Measurements from ENCODE around the gene CALCR.
"Not testable (repeated sequence)": the region's sequence is repeated elsewhere in the genome, so short reads cannot be mapped to it uniquely, and the experiment has no call there.

The CALCR gene

GRCh38 chr7:93574646-93575554 is at the start of gene CALCR:
CALCR (minus strand) TSS chr7:93574724; CDS start chr7:93486981, 87,743 bp downstream.
- peak; percentile 26 for DNase-seq

GRCh38 chr7:93623816-93624215 is 49.3 kb upstream of the CALCR start:
- DNase-seq = no peak

GRCh38 chr7:93622036-93623033 is 47.8 kb upstream of the CALCR start:
- DNase-seq = peak; percentile 44

DNA sequence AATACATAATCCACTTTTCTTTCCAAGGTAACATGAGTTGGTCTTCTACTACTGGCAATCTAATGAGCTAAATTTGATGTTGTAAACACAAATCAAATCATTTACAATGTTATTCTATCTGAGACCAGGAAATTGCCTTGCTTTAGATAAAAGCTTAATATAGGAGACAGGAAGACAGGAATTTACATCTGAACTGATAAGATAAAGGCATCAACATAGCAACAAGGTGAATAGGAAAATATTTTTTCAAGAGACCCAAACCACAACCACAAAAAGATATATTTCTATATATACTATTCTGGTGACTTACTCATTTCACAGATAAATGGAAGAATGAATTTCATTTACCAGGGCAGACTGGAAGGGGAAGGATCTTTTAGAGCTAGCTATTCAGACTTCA is 46.3 kb upstream of the CALCR start:
- DNase-seq = no peak

GRCh38 chr7:93620057-93620456 is 45.5 kb upstream of the CALCR start:
- DNase-seq = no peak

- no peak for DNase-seq
Observed at GRCh38 chr7:93601363-93601762, 26.8 kb upstream of the CALCR start.

DNA sequence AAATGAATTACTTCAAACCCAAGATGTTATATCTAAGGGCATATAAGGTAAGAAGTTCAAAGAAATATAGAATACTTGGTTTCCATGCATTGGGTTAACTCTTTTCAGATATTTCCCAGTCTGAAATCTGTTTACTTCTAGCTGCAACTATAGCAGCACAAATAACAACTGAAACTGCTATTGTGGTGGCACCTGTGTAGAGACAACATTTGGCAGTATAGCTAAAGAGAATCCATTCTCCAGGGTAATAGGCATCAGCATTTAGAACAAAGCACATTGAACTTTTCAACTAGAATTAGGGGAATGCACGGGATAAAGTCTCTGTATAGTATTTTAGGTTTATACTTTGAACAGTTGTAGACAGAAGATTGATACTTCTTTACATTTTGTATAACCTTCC is 19.7 kb upstream of the CALCR start:
- DNase-seq = no peak

DNA sequence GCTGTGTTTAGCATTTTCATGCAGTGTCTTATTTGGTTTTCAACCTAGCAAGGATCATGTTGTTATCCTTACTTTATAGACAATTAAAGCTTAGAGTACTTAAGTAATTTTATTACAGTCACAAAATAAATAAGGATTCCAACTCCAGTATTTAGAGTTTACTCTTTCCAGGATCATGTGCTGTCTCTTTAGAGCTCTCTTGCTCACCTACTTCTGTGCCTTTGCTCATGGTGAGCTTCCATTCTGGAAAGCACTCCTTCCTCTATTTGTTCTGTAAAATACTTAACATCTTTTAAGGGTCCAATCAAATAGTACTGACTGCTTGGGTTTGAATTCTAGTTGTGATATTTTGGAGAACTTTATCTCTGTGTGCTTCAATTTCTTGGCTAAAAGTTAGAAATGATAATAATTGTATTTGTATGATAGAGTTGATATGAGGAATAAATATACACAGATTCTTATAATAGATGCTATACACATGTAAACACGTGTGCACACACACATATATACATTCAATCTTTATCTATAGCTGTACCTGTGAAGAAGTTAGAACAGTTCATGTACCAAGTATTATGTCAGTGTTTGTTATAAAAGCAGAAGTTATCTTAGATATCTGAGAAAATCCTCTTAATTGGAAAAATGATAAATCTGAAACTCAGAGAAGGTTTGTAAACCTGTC is 18.2 kb upstream of the CALCR start:
- no peak for DNase-seq

DNA sequence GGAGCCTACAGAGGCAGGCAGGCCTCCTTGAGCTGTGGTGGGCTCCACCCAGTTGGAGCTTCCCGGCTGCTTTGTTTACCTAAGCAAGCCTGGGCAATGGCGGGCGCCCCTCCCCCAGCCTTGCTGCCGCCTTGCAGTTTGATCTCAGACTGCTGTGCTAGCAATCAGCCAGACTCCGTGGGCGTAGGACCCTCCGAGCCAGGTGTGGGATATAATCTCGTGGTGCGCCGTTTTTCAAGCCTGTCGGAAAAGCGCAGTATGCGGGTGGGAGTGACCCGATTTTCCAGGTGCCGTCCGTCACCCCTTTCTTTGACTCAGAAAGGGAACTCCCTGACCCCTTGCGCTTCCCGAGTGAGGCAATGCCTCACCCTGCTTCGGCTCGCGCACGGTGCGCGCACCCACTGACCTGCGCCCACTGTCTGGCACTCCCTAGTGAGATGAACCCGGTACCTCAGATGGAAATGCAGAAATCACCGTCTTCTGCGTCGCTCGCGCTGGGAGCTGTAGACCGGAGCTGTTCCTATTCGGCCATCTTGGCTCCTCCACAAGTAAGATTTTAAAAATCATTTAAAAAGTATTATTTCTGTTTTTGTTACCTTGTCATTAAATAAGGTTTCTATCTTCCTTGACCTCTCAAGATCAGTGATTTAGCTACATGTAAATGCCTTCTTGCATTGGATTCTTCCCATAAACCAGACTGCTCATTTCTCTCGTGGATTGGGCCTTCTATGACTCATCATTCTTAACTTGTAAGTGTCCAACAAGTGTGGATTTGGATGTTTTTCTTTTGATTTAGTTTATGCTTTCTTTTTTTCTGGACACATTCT is 16.9 kb upstream of the CALCR start:
- not testable (repeated sequence) for DNase-seq

- not testable (repeated sequence) for DNase-seq
Observed at GRCh38 chr7:93586479-93586865, 11.9 kb upstream of the CALCR start.

DNA sequence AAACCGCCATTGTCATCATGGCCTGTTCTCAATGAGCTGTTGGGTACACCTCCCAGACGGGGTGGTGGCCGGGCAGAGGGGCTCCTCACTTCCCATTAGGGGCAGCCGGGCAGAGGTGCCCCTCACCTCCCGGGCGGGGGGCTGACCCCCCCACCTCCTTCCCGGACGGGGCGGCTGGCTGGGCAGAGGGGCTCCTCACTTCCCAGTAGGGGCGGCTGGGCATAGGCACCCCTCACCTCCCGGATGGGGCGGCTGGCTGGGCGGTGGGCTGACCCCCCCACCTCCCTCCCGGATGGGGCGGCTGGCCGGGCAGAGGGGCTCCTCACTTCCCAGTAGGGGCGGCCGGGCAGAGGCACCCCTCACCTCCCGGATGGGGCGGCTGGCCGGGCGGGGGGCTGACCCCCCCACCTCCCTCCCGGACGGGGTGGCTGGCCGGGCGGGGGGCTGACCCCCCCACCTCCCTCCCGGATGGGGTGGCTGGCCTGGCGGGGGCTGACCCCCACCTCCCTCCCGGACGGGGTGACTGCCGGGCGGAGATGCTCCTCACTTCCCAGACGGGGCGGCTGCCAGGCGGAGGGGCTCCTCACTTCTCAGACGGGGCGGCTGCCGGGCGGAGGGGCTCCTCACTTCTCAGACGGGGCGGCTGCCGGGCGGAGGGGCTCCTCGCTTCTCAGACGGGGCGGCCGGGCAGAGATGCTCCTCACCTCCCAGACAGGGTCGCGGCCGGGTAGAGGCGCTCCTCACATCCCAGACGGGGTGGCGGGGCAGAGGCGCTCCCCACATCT is 11.4 kb upstream of the CALCR start:
- not testable (repeated sequence) for DNase-seq

- no peak for DNase-seq
Observed at GRCh38 chr7:93579431-93579830, 4.9 kb upstream of the CALCR start.

DNA sequence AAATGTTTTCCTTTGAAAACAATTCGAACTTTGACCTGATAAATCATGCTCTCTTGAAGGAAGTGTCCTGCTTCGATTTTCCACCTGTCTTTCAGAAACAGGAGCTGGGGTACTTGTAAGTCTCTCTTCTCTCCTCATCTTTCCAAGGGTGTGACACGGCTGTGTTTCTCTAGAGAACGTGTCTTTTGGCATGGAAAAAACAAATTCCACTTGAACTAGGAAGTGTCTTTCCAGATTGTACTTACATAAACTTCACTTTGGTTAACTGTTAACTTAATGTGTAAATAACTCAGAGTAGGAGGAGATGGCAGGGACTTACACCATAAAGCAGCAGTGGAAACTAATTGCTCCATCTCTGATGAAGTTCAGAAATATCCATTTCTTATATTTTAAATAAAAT is 4.2 kb upstream of the CALCR start:
- no peak for DNase-seq

DNA sequence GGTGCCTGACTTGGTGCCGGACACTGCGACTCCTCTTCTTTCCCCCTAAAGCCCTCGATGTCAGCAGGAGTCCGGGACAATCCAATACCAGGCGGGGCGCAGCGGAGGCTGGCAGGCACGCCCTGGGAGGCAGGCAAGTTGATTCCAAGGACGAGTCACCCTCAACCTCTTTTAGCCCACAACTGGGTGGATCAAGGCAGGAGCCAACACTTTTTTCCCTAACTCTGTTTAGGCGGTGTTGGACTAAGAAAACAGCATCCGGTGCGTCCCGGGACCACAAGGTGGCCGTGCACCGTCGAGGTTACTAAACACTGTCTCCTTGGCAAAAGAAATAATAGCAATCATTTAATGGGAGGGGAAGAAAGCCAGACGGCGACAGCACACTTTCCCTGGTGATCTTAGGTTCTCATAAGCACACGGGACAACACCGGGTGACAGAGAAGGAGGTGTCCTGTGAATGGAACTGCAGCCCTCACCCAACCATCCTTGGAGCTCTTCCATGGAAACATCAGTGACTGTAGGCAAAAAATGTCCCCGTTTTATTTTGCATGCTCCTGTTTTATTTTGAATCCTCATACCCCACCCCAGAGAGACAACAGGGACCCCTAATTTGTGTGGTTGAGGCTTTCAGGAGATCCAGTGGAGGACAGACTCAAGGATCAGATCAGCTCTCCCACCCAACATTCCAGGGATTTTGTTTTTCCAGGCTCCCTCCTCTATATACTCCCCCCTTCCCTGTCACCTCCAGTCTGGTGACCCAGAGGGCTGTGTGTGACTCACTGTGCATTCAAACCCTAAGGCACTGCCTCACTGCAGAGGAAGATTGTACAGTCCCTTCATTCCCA is 1.3 kb upstream of the CALCR start:
- DNase-seq = peak; percentile 10

DNA sequence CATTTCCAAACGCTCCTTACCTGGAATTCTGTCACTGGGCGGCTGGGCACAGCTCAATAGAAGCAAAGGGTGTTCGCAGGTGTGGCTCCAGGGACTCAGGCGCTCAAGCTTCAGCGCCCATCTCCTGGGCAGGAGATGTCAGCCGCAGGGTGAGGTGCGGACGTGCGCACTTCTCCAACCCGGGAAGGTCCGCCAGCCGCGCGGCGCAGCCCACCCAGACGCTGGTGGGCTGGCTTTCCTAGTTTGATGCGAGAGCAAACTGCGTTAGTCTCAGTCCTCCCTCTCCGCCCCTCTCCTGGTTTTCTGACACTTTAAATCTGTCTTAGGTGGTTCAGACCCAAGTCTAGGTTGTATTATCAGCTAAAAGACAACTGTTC is 267 bp downstream of the CALCR start:
- DNase-seq = peak; percentile 13

DNA sequence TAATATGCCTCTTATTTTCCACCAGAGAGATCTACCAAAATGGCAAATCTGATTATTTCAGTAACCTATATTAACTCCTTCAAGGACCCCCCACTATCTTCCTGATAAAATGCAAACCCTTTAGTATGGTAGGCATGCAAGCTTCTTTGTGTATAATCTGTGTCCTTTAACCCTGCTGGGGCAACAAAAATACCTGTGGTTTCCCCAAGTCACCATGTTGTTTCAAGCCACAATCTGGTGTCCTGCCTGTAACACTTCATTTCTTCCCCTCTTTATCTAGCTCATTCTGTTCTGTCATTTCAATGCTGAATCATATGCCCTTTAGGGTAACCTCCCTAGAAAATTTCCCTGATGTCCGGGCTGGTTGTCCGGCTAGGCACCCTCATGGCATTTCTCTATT is 5.3 kb downstream of the CALCR start:
- no peak for DNase-seq

GRCh38 chr7:93566876-93567275 is 7.6 kb downstream of the CALCR start:
- DNase-seq = no peak

DNA sequence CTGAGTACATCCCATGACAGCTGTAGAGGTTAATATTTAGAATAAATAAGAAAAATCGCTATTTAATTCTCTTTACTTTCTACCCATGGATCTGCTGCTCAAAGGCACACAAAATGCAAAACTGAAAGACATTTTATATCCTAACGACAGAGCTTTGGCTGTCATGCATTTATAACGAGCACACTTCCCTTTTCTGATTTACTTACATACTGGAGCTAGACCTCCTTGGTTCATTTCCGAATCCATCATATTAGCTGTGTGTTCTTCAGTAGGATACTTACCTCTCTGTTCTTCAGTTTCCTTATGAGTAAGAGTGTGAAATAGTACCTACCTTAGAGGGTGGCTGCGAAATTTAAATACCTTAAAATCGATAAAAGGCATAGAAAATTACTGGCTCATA is 10.9 kb downstream of the CALCR start:
- no peak for DNase-seq

- no peak for DNase-seq
Observed at GRCh38 chr7:93562936-93563335, 11.6 kb downstream of the CALCR start.

GRCh38 chr7:93562106-93562505 is 12.4 kb downstream of the CALCR start:
- no peak for DNase-seq

All from NCI-H146 (cell line).